Hippocampal formation (tissue), 2 donors: ENCODE measurements around the gene MYBPC1.

Experiments
- DNase-seq, 2 donors: peaks; one replicate each; lab custom pipeline; 2025; lab: John Stamatoyannopoulos, UW

MYBPC1 gene

GRCh38 chr12:101599771-101600484 is 5.2 kb downstream of the MYBPC1 start:
- no peak for DNase-seq

GRCh38 chr12:101604132-101604531 is 9.4 kb downstream of the MYBPC1 start:
- no peak for DNase-seq

- no peak for DNase-seq
Measured at GRCh38 chr12:101607894-101608293, 13.1 kb downstream of the MYBPC1 start.

- no peak for DNase-seq
Measured at GRCh38 chr12:101608301-101609133, 13.7 kb downstream of the MYBPC1 start.

GRCh38 chr12:101609198-101609597 is 14.4 kb downstream of the MYBPC1 start:
- DNase-seq: no peak

GRCh38 chr12:101612160-101612916 is 17.6 kb downstream of the MYBPC1 start:
- no peak for DNase-seq

GRCh38 chr12:101616027-101616494 is 21.3 kb downstream of the MYBPC1 start:
- no peak for DNase-seq

- DNase-seq: no peak
Measured at GRCh38 chr12:101619026-101619786, 24.4 kb downstream of the MYBPC1 start.

- DNase-seq: no peak
Measured at GRCh38 chr12:101619858-101620761, 25.3 kb downstream of the MYBPC1 start.

GRCh38 chr12:101620762-101621133 is 26.0 kb downstream of the MYBPC1 start:
- DNase-seq: no peak

- no peak for DNase-seq
Measured at GRCh38 chr12:101628676-101629075, 33.9 kb downstream of the MYBPC1 start.

GRCh38 chr12:101634724-101635123 is 40.0 kb downstream of the MYBPC1 start:
- no peak for DNase-seq

- DNase-seq: no peak
Measured at GRCh38 chr12:101637936-101638335, 43.2 kb downstream of the MYBPC1 start.

GRCh38 chr12:101642115-101643067 is 47.6 kb downstream of the MYBPC1 start:
- DNase-seq: no peak

- no peak for DNase-seq
Measured at GRCh38 chr12:101647711-101648110, 52.9 kb downstream of the MYBPC1 start.

- DNase-seq: no peak
Measured at GRCh38 chr12:101648195-101648594, 53.4 kb downstream of the MYBPC1 start.

GRCh38 chr12:101650346-101651117 is 55.8 kb downstream of the MYBPC1 start:
- DNase-seq: no peak

- DNase-seq: no peak
Measured at GRCh38 chr12:101653030-101653429, 58.3 kb downstream of the MYBPC1 start.

GRCh38 chr12:101653503-101653902 is 58.7 kb downstream of the MYBPC1 start:
- DNase-seq: no peak
